SK-N-SH (cell line): ENCODE data around the gene TMEM115. TPM values are rescaled to one million over a fixed set of nuclear protein-coding genes. Genes with fewer than 3 reads are reported as not detected.

ENCODE experiments used
- CTCF ChIA-PET: fragments of 300-600, 350-600 bp; formaldehyde crosslinking; extraction: SDS; loops from one replicate; lab custom pipeline; 2021; lab: Yijun Ruan, JAX
- POLR2A ChIA-PET: fragments of 350-600 bp; sonication (Branson Sonifier 250); formaldehyde crosslinking; extraction: SDS; loops from one replicate; lab custom pipeline; 2020; ENCODE audit warnings: antibody characterized with exemption, inconsistent platforms; lab: Yijun Ruan, JAX
- DNase-seq: peaks from one replicate; pipeline ENCODE4 v3.0.0; 2012
- H2AFZ ChIP-seq: fragments of 200-600 bp; sonication (generic); 2 replicates; pipeline ENCODE4 v1.8.1; 2016; ENCODE audit warnings: antibody characterized with exemption, mild to moderate bottlenecking, low read depth
- H3F3A ChIP-seq: fragments of 200-600 bp; sonication (generic); replicated peaks from 2 replicates; pipeline ENCODE3; 2016; ENCODE audit warnings: antibody characterized with exemption, mild to moderate bottlenecking; ENCODE audit not compliant: insufficient read depth
- H3K27ac ChIP-seq, 2 experiments: fragments of 200-500 bp in 1 of 2; fragments of 200-600 bp in 1 of 2; sonication (Bioruptor generic) in 1 of 2; sonication (generic), shearing (Covaris generic) in 1 of 2; 2 replicates each; pipeline versions ENCODE4 v1.5.1 to v1.6.1; 2014 to 2016; ENCODE audit warnings: low read depth in 2 of 2, inconsistent platforms in 1 of 2, low read length in 1 of 2, mild to moderate bottlenecking in 1 of 2, mixed read lengths in 1 of 2
- H3K27me3 ChIP-seq: fragments of 200-600 bp; sonication (generic), shearing (Covaris generic); 2 replicates; pipeline ENCODE4 v1.6.1; 2016; ENCODE audit warnings: mixed run types; ENCODE audit not compliant: insufficient read depth
- H3K36me3 ChIP-seq, 2 experiments: fragments of 200-500 bp in 1 of 2; fragments of 200-600 bp in 1 of 2; sonication (Bioruptor generic) in 1 of 2; sonication (generic) in 1 of 2; replicated peaks in 1 of 2; 2 replicates each; pipeline versions ENCODE3 to v1.5.1; 2014 to 2016; ENCODE audit warnings: low read length in 1 of 2, mild to moderate bottlenecking in 1 of 2; ENCODE audit not compliant: insufficient read depth in 2 of 2, control insufficient read depth in 1 of 2
- H3K4me1 ChIP-seq, 2 experiments: fragments of 200-500 bp in 1 of 2; fragments of 200-600 bp in 1 of 2; sonication (Bioruptor generic) in 1 of 2; sonication (generic), shearing (Covaris generic) in 1 of 2; 2 replicates each; pipeline versions ENCODE4 v1.5.1 to v1.6.1; 2014 to 2016; ENCODE audit warnings: low read depth in 1 of 2, low read length in 1 of 2, mixed run types in 1 of 2; ENCODE audit not compliant: insufficient read depth in 2 of 2, control insufficient read depth in 1 of 2
- H3K4me2 ChIP-seq: fragments of 200-600 bp; sonication (generic), shearing (Covaris generic); 2 replicates; pipeline ENCODE4 v1.6.1; 2017; ENCODE audit warnings: mixed run types
- H3K4me3 ChIP-seq, 2 experiments: fragments of 200-500 bp in 1 of 2; fragments of 200-600 bp in 1 of 2; sonication (Bioruptor generic) in 1 of 2; sonication (generic), shearing (Covaris generic) in 1 of 2; 2 replicates each; pipeline versions ENCODE4 v1.5.1 to v1.8.1; 2014 to 2016; ENCODE audit warnings: low read depth in 2 of 2, inconsistent platforms in 1 of 2, low read length in 1 of 2, mild to moderate bottlenecking in 1 of 2, mixed read lengths in 1 of 2, moderate library complexity in 1 of 2
- H3K79me2 ChIP-seq: fragments of 200-600 bp; sonication (generic); 2 replicates; pipeline ENCODE4 v1.8.1; 2017; ENCODE audit warnings: mild to moderate bottlenecking; ENCODE audit not compliant: insufficient read depth
- H3K9ac ChIP-seq: fragments of 200-600 bp; sonication (generic); 2 replicates; pipeline ENCODE4 v1.6.1; 2017; ENCODE audit warnings: mixed run types
- H3K9me2 ChIP-seq: fragments of 200-600 bp; sonication (generic); 2 replicates; pipeline ENCODE4 v1.6.1; 2017; ENCODE audit warnings: mixed run types
- H3K9me3 ChIP-seq: fragments of 200-600 bp; sonication (generic); 2 replicates; pipeline ENCODE4 v1.6.1; 2017; ENCODE audit warnings: mixed run types, mild to moderate bottlenecking, moderate library complexity
- H4K20me1 ChIP-seq: fragments of 200-600 bp; sonication (generic); 2 replicates; pipeline ENCODE4 v1.6.1; 2017; ENCODE audit warnings: mild to moderate bottlenecking, mixed run types; ENCODE audit not compliant: insufficient read depth
- CTCF ChIP-seq: fragments of 200-600 bp; sonication (generic); IDR thresholded peaks from 2 replicates; pipeline ENCODE4 v1.6.1; 2017; ENCODE audit warnings: antibody characterized with exemption, mild to moderate bottlenecking, moderate library complexity
- ELF1 ChIP-seq: IDR thresholded peaks from 2 replicates; pipeline ENCODE4 v1.4.0; 2012
- JUND ChIP-seq: IDR thresholded peaks from 2 replicates; pipeline ENCODE4 v1.4.0; 2012
- MEF2A ChIP-seq: IDR thresholded peaks from 2 replicates; pipeline ENCODE4 v1.4.0; 2012; ENCODE audit warnings: low read depth, borderline replicate concordance
- MXI1 ChIP-seq: IDR thresholded peaks from 2 replicates; pipeline ENCODE4 v1.6.1; 2012; ENCODE audit warnings: mild to moderate bottlenecking, low read depth, low read length, improper control_type of control experiment
- NFIC ChIP-seq: IDR thresholded peaks from 2 replicates; pipeline ENCODE4 v1.4.0; 2012; ENCODE audit warnings: borderline replicate concordance
- NRF1 ChIP-seq: IDR thresholded peaks from 2 replicates; pipeline ENCODE4 v1.6.1; 2012; ENCODE audit warnings: low read depth, mild to moderate bottlenecking, low read length
- POLR2AphosphoS5 ChIP-seq: IDR thresholded peaks from 2 replicates; pipeline ENCODE4 v1.6.1; 2012; ENCODE audit warnings: low read depth, low read length
- SIN3A ChIP-seq: IDR thresholded peaks from 2 replicates; pipeline ENCODE4 v1.6.1; 2012; ENCODE audit warnings: low read depth, mild to moderate bottlenecking, low read length, moderate library complexity, borderline replicate concordance
- SMC3 ChIP-seq: IDR thresholded peaks from 2 replicates; pipeline ENCODE4 v1.6.1; 2012; ENCODE audit warnings: low read depth, low read length, improper control_type of control experiment
- TCF12 ChIP-seq: IDR thresholded peaks from 2 replicates; pipeline ENCODE4 v1.4.0; 2012
- USF1 ChIP-seq: IDR thresholded peaks from 2 replicates; pipeline ENCODE4 v1.4.0; 2012; ENCODE audit warnings: low read depth, borderline replicate concordance
- USF2 ChIP-seq: fragments of 150-350 bp; IDR thresholded peaks from 2 replicates; pipeline ENCODE4 v1.6.1; 2017; ENCODE audit warnings: antibody characterized with exemption, low read length, low read depth, borderline replicate concordance
- WGBS: methylation state at CpG from one replicate; pipeline ENCODE4 v1.1.6; 2017; ENCODE audit warnings: low lambda C conversion rate; 5-methylcytosine and 5-hydroxymethylcytosine counted together
- polyA plus RNA-seq, 3 experiments: library from polyadenylated mRNA; depleted of rRNA; stranded (reverse); fragments of >200 nt; gene quantifications; 2 replicates each; pipeline ENCODE4 v1.2.3, GENCODE V29; 2012
- TF ChIP-seq, protein P1 (sequence below): IDR thresholded peaks from 2 replicates; pipeline ENCODE4 v1.4.0; 2012; ENCODE audit warnings: low read depth

The TMEM115 gene
- polyA plus RNA-seq, 1 of the 3 experiments (the other 2 are of a cell fraction) = 47.8 TPM

DNA sequence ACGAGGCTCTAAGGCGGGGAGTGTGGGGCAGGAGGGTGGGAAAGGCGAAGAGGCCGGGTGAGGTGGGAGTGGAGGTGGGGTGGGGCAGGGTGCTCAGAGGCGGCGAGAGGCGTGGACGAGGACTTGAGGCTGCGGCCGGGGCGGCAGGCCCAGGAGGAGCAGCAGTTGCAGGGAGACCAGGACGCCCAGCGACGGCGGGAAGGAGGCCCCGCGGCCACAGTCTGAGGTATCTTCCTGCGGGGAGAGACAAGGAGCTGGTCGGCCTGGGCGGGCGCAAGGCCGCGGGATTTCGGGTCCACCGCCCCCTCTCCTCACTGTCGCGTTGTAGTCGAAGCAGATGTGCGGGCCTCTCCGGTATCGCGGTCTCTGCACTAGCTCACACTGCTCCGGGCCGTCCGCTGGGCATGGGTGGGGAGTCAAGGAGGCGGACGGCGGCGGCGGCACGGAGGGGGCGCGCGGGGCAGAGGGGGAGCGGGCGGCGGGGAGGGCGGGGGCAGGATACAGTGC, 5.3 kb upstream of the TMEM115 start:
- no peak for DNase-seq
- POLR2A ChIA-PET = no interaction called here
- Histone ChIP-seq H3K9me2 (no peaks in the 10 kb centered on the region), H2AFZ (no peak overlapping the region), H3F3A (no peaks in the 10 kb centered on the region), H4K20me1 (no peaks in the 10 kb centered on the region)
- TF ChIP-seq MEF2A = no peak
- TF ChIP-seq, protein P1, sequence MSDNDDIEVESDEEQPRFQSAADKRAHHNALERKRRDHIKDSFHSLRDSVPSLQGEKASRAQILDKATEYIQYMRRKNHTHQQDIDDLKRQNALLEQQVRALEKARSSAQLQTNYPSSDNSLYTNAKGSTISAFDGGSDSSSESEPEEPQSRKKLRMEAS = no peak
- no peak for TF ChIP-seq USF1
- TF ChIP-seq POLR2AphosphoS5 = no peak
- TF ChIP-seq, all 33 proteins: peak for 0
- H3K27ac ChIP-seq = no peak overlapping the region; a peak in 1 of 4 replicates
- no peaks in the 10 kb centered on the region for H3K79me2 ChIP-seq
- WGBS = 91% methylated on average over 43 of the region's 48 CpGs
- CTCF ChIA-PET = interaction anchor here (0.9 to 1.4 kb wide), 2 partner anchors 72 to 178 kb away, joined by 3 to 4 read pairs; no protein-coding TSS in a partner anchor
- H3K36me3 ChIP-seq = no peaks in the 10 kb centered on the region
- peaks cover 0 to 35% of the 10 kb centered on the region in 2 experiments; a peak in 1 of 4 replicates for H3K4me1 ChIP-seq
- no peak overlapping the region for H3K4me3 ChIP-seq
- no peaks in the 10 kb centered on the region for H3K27me3 ChIP-seq
- no peak overlapping the region for H3K9ac ChIP-seq
- no peak overlapping the region for H3K4me2 ChIP-seq
- no peaks in the 10 kb centered on the region for H3K9me3 ChIP-seq

GRCh38 chr3:50359760-50360110, 414 bp upstream of the TMEM115 start:
- H3F3A ChIP-seq = no peaks in the 10 kb centered on the region
- H3K4me2 ChIP-seq = peak overlapping the region; percentile 94
- H3K4me1 ChIP-seq = peaks cover 8 to 49% of the 10 kb centered on the region in 2 experiments; a peak in 2 of 4 replicates
- peak overlapping the region; percentile 77 to 95; a peak in 3 of 4 replicates for H3K4me3 ChIP-seq
- peaks cover 18 to 28% of the 10 kb centered on the region in 2 experiments for H3K36me3 ChIP-seq
- H3K9me3 ChIP-seq = no peaks in the 10 kb centered on the region
- no peaks in the 10 kb centered on the region for H3K9me2 ChIP-seq
- peaks cover 46% of the 10 kb centered on the region for H3K79me2 ChIP-seq
- TF ChIP-seq USF2 (no peak), POLR2AphosphoS5 (no peak), USF1 (no peak), SIN3A (no peak), SMC3 (no peak; the same call in 1 of the 2 replicates), NRF1 (no peak), NFIC (no peak), CTCF (no peak), TCF12 (no peak), MXI1 (no peak), ELF1 (no peak), JUND (no peak)
- POLR2A ChIA-PET = interaction anchor here (0.9 to 1.6 kb wide), 4 partner anchors 8 to 71 kb away, joined by 3 to 11 read pairs (median 4); partner anchors contain the start of genes CYB561D2 and NPRL2
- CTCF ChIA-PET = interaction anchor here (0.8 to 0.9 kb wide), 2 partner anchors 29 to 31 kb away, joined by 3 read pairs; no protein-coding TSS in a partner anchor
- H2AFZ ChIP-seq = peak overlapping the region; percentile 92
- peak overlapping the region in 1 of 2 experiments; percentile 76; a peak in 2 of 4 replicates for H3K27ac ChIP-seq
- H3K9ac ChIP-seq = no peak overlapping the region
- no peaks in the 10 kb centered on the region for H3K27me3 ChIP-seq
- no peak for DNase-seq
- WGBS = 25% methylated on average over 8 of the region's 8 CpGs
- H4K20me1 ChIP-seq = peaks cover 40% of the 10 kb centered on the region
